ENCODE results near the gene ABCA4.

GRCh38 chr1:94079989-94080388 is 41.0 kb downstream of the ABCA4 start:
- TF ChIP-seq, protein P1, sequence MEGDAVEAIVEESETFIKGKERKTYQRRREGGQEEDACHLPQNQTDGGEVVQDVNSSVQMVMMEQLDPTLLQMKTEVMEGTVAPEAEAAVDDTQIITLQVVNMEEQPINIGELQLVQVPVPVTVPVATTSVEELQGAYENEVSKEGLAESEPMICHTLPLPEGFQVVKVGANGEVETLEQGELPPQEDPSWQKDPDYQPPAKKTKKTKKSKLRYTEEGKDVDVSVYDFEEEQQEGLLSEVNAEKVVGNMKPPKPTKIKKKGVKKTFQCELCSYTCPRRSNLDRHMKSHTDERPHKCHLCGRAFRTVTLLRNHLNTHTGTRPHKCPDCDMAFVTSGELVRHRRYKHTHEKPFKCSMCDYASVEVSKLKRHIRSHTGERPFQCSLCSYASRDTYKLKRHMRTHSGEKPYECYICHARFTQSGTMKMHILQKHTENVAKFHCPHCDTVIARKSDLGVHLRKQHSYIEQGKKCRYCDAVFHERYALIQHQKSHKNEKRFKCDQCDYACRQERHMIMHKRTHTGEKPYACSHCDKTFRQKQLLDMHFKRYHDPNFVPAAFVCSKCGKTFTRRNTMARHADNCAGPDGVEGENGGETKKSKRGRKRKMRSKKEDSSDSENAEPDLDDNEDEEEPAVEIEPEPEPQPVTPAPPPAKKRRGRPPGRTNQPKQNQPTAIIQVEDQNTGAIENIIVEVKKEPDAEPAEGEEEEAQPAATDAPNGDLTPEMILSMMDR (conservative IDR thresholded peaks at IDR 0.05; ENCODE audit: low read depth, low read length): no peak
- no peak for TF ChIP-seq EZH2phosphoT487 (IDR thresholded peaks at IDR 0.05; ENCODE audit: borderline replicate concordance, low read length)
